GM12891 (cell line): ENCODE data around the gene COMMD1.

Source experiments
- POLR2A ChIP-seq: IDR thresholded peaks from 2 replicates; pipeline ENCODE4 v1.6.1; 2011; ENCODE audit warnings: low read depth, low read length, control low read depth
- TAF1 ChIP-seq: IDR thresholded peaks from 2 replicates; pipeline ENCODE4 v1.6.1; 2011; ENCODE audit warnings: low read depth, low read length, control low read depth

GRCh38 chr2:61966087-61966727 is 60.7 kb downstream of the COMMD1 start:
- no peak for TF ChIP-seq TAF1
- no peak for TF ChIP-seq POLR2A
